ENCODE results near the gene ZNF23. TPM values are rescaled to one million over a fixed set of nuclear protein-coding genes. Genes with fewer than 3 reads are reported as not detected.

Gene ZNF23
- total RNA-seq, 1 experiment from 2014 or later: 9.6 TPM

GRCh38 chr16:71460941-71461340 is 1.1 kb downstream of the ZNF23 start:
- no peaks in the 10 kb centered on the region for H4K20me1 ChIP-seq (ENCODE audit: control insufficient read depth, insufficient read depth, insufficient read length)
- no peaks in the 10 kb centered on the region; the same call in 1 of the 2 replicates for H3K4me1 ChIP-seq (ENCODE audit: insufficient read depth, low read length)
- H3K23ac ChIP-seq (ENCODE audit: insufficient read length, low read depth, low read length): no peak overlapping the region
- H2AFZ ChIP-seq (ENCODE audit: low read length): no peak overlapping the region
- no peak overlapping the region for H2BK5ac ChIP-seq (ENCODE audit: insufficient read length, low read length)
- H3K27me3 Mint-ChIP-seq (ENCODE audit: low read depth): no peaks in the 10 kb centered on the region; the same call in 1 of the 2 replicates
- no peak overlapping the region for H2BK20ac ChIP-seq (ENCODE audit: low read depth, low read length, poor library complexity, severe bottlenecking)
- no peak overlapping the region for H2AK5ac ChIP-seq (ENCODE audit: insufficient read length, low read length)
- no peak overlapping the region for H3K56ac ChIP-seq (ENCODE audit: insufficient read length, low read depth, low read length)
- TF ChIP-seq, protein P1, sequence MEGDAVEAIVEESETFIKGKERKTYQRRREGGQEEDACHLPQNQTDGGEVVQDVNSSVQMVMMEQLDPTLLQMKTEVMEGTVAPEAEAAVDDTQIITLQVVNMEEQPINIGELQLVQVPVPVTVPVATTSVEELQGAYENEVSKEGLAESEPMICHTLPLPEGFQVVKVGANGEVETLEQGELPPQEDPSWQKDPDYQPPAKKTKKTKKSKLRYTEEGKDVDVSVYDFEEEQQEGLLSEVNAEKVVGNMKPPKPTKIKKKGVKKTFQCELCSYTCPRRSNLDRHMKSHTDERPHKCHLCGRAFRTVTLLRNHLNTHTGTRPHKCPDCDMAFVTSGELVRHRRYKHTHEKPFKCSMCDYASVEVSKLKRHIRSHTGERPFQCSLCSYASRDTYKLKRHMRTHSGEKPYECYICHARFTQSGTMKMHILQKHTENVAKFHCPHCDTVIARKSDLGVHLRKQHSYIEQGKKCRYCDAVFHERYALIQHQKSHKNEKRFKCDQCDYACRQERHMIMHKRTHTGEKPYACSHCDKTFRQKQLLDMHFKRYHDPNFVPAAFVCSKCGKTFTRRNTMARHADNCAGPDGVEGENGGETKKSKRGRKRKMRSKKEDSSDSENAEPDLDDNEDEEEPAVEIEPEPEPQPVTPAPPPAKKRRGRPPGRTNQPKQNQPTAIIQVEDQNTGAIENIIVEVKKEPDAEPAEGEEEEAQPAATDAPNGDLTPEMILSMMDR (conservative IDR thresholded peaks at IDR 0.05): 0 out of 3 replicates have a peak, but pooled peaks have one; percentile 11
- H3K23me2 ChIP-seq (ENCODE audit: insufficient read length, low read depth, low read length, poor library complexity, severe bottlenecking): peaks cover 3% of the 10 kb centered on the region
- H2BK12ac ChIP-seq (ENCODE audit: insufficient read length, low read depth, low read length): no peak overlapping the region
- no CpG with 5 or more reads among the region's 1 CpG for WGBS (ENCODE audit: extremely low coverage, insufficient read length, low lambda C conversion rate)
- H3K4me3 Mint-ChIP-seq: peak overlapping the region; percentile 94 to 96
- H4K5ac ChIP-seq (ENCODE audit: insufficient read length, low read depth, low read length): no peak overlapping the region
- no peak overlapping the region for H3K18ac ChIP-seq (ENCODE audit: insufficient read length, low read depth, low read length)
- no peaks in the 10 kb centered on the region for H3K27me3 ChIP-seq (ENCODE audit: insufficient read depth, low read length)
- H3K4me2 ChIP-seq (ENCODE audit: insufficient read depth, insufficient read length, low read length): peak overlapping the region; percentile 84
- H3K14ac ChIP-seq (ENCODE audit: insufficient read depth, low read length): no peak overlapping the region
- no peak overlapping the region for H2BK120ac ChIP-seq (ENCODE audit: low read depth, low read length, poor library complexity, severe bottlenecking)
- peaks cover 5 to 6% (median 6%) of the 10 kb centered on the region in 3 experiments; a peak in 6 of 7 replicates for H3K36me3 Mint-ChIP-seq (ENCODE audit: insufficient read depth in 1 of 3, low read depth in 3 of 3)
- no peak overlapping the region for H3T11ph ChIP-seq (ENCODE audit: low read length)
- no peaks in the 10 kb centered on the region for H3K9me3 ChIP-seq (ENCODE audit: control insufficient read depth, low read depth, low read length)
- no peak overlapping the region for H4K8ac ChIP-seq (replicated peaks; ENCODE audit: insufficient read length, low read depth, low read length)
- no peak overlapping the region for H3K4ac ChIP-seq (ENCODE audit: low read depth, low read length)
- H3K9ac ChIP-seq (ENCODE audit: extremely low read depth, insufficient read length, low read length): peak overlapping the region; percentile 84
- no peak overlapping the region for H3K27ac Mint-ChIP-seq
- no peaks in the 10 kb centered on the region; a peak in 1 of 5 replicates for H3K9me3 Mint-ChIP-seq
- no peak for DNase-seq
- no peak overlapping the region for H4K91ac ChIP-seq (ENCODE audit: insufficient read length, low read depth, low read length)
- no peak overlapping the region for H3K27ac ChIP-seq (ENCODE audit: insufficient read length, low read depth, low read length)
- H2BK15ac ChIP-seq (ENCODE audit: low read depth, low read length): no peak overlapping the region
- peaks cover 4% of the 10 kb centered on the region; the same call in 1 of the 2 replicates for H3K79me2 ChIP-seq (ENCODE audit: insufficient read depth, low read length)
- H3K4me1 Mint-ChIP-seq: peaks cover 13 to 20% of the 10 kb centered on the region in 2 experiments
- H3K79me1 ChIP-seq (ENCODE audit: insufficient read depth, low read depth, low read length, poor library complexity, severe bottlenecking): no peaks in the 10 kb centered on the region
